ENCODE data around the gene ABCC6. TPM values are rescaled to one million over a fixed set of nuclear protein-coding genes. Genes with fewer than 3 reads are reported as not detected.

The ABCC6 gene
- total RNA-seq, 1 experiment from 2014 or later = 2.7 TPM

- CTCF ChIA-PET = interaction anchor here (0.7 to 2.2 kb wide), 3 partner anchors 20 to 350 kb away, joined by 3 to 19 read pairs (median 13); no protein-coding TSS in a partner anchor
- no peaks in the 10 kb centered on the region for H3K9me2 ChIP-seq (ENCODE audit: insufficient read depth)
- no peak overlapping the region for H3K27ac ChIP-seq (ENCODE audit: low read depth, low read length)
- H3K36me3 ChIP-seq (ENCODE audit: control insufficient read depth in 1 of 2, insufficient read depth in 2 of 2, low read length in 2 of 2) = peaks cover 29 to 42% of the 10 kb centered on the region in 2 experiments
- H3K4me3 ChIP-seq (replicated peaks in 1 of 2; ENCODE audit: low read depth in 1 of 2, low read length in 2 of 2) = no peak overlapping the region
- no peaks in the 10 kb centered on the region for H3K27me3 ChIP-seq (ENCODE audit: insufficient read depth, low read length)
- H3K4me1 ChIP-seq (ENCODE audit: control insufficient read depth in 1 of 2, insufficient read depth in 2 of 2, low read length in 2 of 2) = 0 out of 4 replicates have a peak, but pooled peaks cover 0 to 3% of the 10 kb centered on the region in 2 experiments
- TF ChIP-seq POLR2A (IDR thresholded peaks at IDR 0.05; ENCODE audit: borderline replicate concordance, extremely low read depth, insufficient read depth, insufficient read length) (no peak), ZNF274 (IDR thresholded peaks at IDR 0.05; ENCODE audit: low read depth, low read length) (no peak), RAD21 (IDR thresholded peaks at IDR 0.05; ENCODE audit: low read depth) (peak; percentile 87), CTCF (IDR thresholded peaks at IDR 0.05 in 2 of 3, conservative IDR thresholded peaks at IDR 0.05 in 1 of 3; ENCODE audit: borderline replicate concordance in 1 of 3, insufficient read depth in 1 of 3, low read depth in 2 of 3, low read length in 2 of 3) (peak; percentile 71 to 81 (median 71); a peak in 5 of 6 replicates), SIN3A (IDR thresholded peaks at IDR 0.05; ENCODE audit: low read depth) (no peak), TCF7L2 (IDR thresholded peaks at IDR 0.05; ENCODE audit: borderline replicate concordance, extremely low read depth, insufficient read depth, insufficient read length) (no peak)
- no peaks in the 10 kb centered on the region for H4K20me1 ChIP-seq (ENCODE audit: insufficient read depth)
- peaks cover 5 to 8% of the 10 kb centered on the region in 2 experiments; a peak in 2 of 4 replicates for H3K9me3 ChIP-seq (ENCODE audit: control insufficient read depth in 1 of 2, insufficient read depth in 1 of 2, low read depth in 1 of 2, low read length in 2 of 2)
- RAD21 ChIA-PET (ENCODE audit: low non-redundant PET in 1 of 2, low total read pairs in 2 of 2, uncharacterized antibody in 2 of 2, unreplicated experiment in 2 of 2) = interaction anchor here in 1 of 2 experiments (1.0 to 1.1 kb wide), 2 partner anchors 349 to 362 kb away, joined by 3 to 4 read pairs; no protein-coding TSS in a partner anchor
- intact Hi-C loops (cut with micrococcal nuclease) = loop anchor here (1.0 to 10.0 kb wide), 3 partner anchors 252 to 423 kb away; no protein-coding TSS in a partner anchor
- POLR2A ChIA-PET = no interaction called here
- no peak overlapping the region for H3K4me2 ChIP-seq (ENCODE audit: low read length)
- H3K9ac ChIP-seq (ENCODE audit: low read length) = no peak overlapping the region
- no TSS peak for BruUV-seq (replicated peaks)
- DNase-seq (ENCODE audit: low read depth, low spot score) = peak; percentile 48
- no peak overlapping the region for H2AFZ ChIP-seq (ENCODE audit: low read depth, low read length, poor library complexity, severe bottlenecking)
- peak; percentile 93 for ATAC-seq
- no peaks in the 10 kb centered on the region for H3K79me2 ChIP-seq (ENCODE audit: insufficient read depth, low read length)
These were observed 95.7 kb downstream of the ABCC6 start for GRCh38 chr16:16127469-16128116.

All from HCT116 (cell line).